NOMO-1 treated with DMSO at 0.1 percent for 48 hours (cell line): ENCODE data around the gene MYL6.
"Not testable (repeated sequence)": the region's sequence is repeated elsewhere in the genome, so short reads cannot be mapped to it uniquely, and the experiment has no call there.

Experiments used
- DNase-seq: peaks from one replicate; lab custom pipeline; 2025; ENCODE audit not compliant: unreplicated experiment; lab: John Stamatoyannopoulos, UW

The MYL6 gene

DNA sequence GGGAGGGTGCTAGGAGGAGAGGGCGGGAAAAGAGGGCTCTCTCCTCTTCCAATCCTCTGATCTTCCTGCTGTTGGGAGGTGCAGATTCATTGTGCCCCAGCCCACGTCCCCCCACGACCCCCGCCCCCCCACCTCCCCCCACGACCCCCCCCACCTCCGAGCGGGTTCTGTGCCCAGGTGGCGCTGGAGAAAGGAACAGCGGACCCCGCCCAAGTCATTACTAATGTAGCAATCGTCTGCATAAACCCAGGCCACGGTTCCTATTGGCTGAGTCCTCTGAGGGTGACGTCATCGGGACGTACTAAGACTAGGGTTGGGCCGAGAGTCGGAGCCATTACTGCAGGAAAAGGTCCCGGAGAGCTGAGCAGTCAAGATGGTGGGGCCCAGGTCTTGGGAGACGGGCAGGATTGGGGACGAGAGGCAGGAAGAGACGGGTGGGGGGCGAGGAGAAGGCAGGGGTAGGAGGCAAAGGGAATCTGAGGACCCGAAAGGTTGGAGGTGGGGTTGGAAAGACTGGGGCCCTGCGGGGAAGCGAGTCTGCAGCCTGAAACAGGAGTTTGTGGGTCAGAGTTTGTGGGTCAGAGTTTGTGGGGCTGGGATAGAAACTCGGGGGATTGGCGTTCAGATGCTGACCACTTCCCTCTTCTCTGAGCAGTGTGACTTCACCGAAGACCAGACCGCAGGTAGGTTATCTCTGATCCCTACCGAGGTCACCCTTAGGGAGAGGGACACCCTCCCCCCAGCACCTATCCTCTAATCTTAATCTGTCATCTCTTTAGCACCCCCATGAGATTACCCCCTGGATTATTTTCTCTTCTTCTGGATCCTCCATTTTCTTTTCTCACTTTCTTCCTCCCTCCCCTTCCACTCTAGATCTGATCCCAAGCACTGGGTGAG lies at the start of gene MYL6:
MYL6 (plus strand) TSS at position 331 of the 897 bp plus-strand sequence; CDS start at position 374, 43 bp downstream.
- DNase-seq = peak; percentile 98

- DNase-seq = no peak
These were observed 47.6 kb upstream of the MYL6 start for GRCh38 chr12:56110571-56110970.

- DNase-seq = no peak
These were observed 44.1 kb upstream of the MYL6 start for GRCh38 chr12:56114084-56114483.

DNA sequence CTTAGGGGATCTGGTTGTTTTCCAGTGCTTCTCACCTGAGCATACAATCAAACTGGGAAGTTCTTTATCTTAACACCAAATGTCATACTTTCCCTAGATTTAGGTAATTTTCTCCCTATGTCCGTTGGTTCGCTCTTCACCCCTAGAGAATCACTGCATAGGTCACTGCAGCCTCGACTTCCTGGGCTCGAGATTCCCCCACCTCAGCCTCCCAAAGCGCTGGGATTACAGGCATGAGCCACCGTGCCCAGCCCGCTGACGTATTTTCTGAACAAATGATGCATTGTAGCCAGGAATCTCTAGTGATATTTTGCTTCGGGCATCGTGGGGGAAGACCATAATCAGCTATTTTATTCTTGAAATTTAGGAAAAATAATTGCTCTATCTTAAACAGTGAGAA lies 42.8 kb upstream of the MYL6 start:
- DNase-seq = no peak

GRCh38 chr12:56116267-56117081 lies 41.7 kb upstream of the MYL6 start, which contains the start of gene RPL41:
RPL41 (plus strand) TSS chr12:56116633.
- DNase-seq = peak; percentile 95

- DNase-seq = not testable (repeated sequence)
These were observed 41.0 kb upstream of the MYL6 start for GRCh38 chr12:56117082-56117706.

- DNase-seq = peak; percentile 99
These were observed 40.1 kb upstream of the MYL6 start, which contains the start of gene ZC3H10 for GRCh38 chr12:56117778-56118687. ZC3H10 (plus strand) TSS chr12:56118266; CDS start chr12:56120563, 2,297 bp downstream.

- peak; percentile 43 for DNase-seq
These were observed 39.3 kb upstream of the MYL6 start for GRCh38 chr12:56118688-56119357.

GRCh38 chr12:56119361-56119796 lies 38.8 kb upstream of the MYL6 start:
- peak; percentile 78 for DNase-seq

DNA sequence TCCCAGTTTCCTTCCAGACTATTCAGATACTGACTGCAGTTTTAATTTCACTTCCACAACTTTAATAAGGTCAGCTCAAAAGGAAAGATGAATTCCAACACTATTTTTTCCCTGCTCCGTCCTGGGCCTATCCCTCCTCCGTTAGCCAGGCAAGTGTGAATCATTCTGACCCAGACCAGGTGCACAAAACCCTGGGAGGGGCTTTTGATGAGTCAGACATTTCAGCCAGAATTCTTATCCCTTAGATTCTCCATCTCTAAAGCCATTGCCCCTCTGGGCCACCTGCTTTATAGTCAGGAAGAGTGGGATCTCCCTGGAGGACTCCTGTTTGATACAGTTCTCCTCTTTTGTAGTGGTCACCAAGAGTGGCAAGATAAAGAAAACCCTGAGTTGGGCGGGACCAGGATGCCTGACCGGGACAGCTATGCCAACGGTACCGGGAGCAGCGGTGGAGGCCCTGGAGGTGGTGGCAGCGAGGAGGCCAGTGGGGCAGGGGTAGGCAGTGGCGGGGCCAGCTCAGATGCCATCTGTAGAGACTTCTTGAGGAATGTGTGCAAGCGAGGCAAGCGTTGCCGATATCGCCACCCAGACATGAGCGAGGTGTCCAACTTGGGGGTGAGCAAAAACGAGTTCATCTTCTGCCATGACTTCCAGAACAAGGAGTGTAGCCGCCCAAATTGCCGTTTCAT lies 37.9 kb upstream of the MYL6 start:
- no peak for DNase-seq

DNA sequence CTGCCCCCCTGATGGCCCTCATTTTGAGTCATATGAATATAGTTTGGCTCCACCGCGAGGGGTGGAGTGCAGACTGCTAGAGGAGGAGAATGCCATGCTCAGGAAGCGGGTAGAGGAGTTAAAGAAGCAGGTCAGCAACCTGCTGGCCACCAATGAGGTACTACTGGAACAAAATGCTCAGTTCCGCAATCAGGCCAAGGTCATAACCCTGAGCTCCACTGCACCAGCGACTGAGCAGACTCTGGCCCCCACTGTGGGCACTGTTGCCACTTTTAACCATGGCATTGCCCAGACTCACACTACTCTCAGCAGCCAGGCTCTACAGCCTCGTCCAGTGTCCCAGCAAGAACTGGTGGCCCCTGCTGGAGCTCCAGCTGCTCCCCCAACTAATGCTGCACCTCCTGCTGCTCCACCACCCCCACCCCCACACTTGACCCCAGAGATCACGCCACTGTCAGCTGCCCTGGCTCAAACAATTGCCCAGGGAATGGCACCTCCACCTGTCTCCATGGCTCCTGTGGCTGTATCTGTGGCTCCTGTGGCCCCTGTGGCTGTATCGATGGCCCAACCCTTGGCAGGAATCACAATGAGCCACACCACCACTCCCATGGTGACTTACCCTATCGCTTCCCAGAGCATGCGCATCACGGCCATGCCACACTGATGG lies 36.8 kb upstream of the MYL6 start:
- no peak for DNase-seq

- no peak for DNase-seq
These were observed 35.5 kb upstream of the MYL6 start for GRCh38 chr12:56122637-56123036.

GRCh38 chr12:56124133-56124532 lies 34.0 kb upstream of the MYL6 start:
- DNase-seq = no peak

DNA sequence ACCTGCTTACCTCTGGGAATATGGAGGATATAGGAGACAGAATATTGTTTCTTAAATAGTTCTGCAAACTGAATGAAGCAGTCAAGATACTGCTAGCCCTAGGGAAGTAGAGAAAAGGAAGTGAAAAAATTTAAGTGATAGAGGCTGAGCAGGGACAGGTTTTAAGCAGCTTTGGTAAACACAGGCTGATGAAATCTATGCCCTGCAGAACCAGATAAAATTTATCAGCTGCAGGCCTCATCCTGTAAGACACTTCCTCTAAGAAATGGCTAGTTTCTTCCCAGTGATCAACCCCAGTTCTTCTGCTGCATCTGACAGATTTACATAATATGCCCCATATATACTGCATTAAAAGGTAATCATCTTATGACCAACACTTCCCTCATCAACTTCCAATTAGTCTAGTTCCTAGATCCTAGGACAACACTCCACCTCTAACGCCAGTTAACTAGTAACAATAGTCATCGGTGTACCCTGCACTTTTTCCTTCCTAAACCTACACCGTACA lies 31.4 kb upstream of the MYL6 start:
- DNase-seq = peak; percentile 90

DNA sequence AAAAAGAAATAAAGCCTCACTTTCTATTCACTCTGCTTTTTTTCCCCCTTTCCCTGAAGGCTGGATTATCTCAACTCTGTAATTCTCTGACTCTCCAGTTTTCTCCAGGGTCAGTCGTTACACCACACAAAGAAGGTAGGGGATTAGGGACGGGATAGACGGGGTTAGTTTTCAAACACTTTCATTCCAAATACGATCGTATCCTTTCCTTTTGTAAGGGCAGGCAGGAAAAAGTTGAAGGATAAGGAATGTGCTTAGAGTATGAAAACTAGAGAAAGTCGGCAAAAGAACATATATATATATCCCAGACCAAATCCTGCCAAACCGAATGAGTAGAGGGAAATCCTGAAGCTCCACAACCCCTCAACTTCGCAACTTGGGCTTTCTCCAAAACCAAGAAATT lies 30.7 kb upstream of the MYL6 start:
- no peak for DNase-seq

GRCh38 chr12:56127888-56128669 lies 30.1 kb upstream of the MYL6 start, which contains the start of gene ESYT1:
ESYT1 (plus strand) TSS chr12:56128267; CDS start chr12:56128320, 53 bp downstream.
- DNase-seq = peak; percentile 100

DNA sequence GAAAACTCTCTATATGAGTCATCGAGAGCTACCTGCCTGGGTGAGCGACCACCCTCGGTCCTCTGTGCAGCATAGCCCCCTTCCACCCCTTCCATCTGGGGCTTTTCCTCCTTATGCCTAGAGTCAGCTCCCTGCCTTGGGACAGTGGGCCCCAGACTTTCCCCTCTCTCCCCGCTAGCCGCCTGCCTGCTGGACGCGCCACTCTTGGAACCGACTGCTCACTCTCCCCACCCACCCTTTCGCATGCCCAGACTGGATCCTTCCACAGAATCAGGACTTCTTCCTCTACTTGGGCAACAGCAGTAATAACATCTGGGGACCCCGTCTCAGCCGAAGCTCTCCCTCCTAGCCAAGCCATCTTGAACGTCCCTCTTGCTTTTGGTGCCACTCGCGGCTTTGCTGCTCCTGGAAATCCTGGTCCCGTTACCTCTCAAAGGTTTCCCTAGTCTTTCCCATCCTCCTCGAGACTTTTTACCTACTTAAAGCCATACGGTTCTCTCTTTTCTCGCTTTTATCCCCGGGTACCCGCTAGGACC lies 29.4 kb upstream of the MYL6 start:
- DNase-seq = no peak
